Activated naive CD8-positive, alpha-beta T cell treated with anti-CD3 and anti-CD28 coated beads, Interleukin-2, amount 50 U/mL, for 24 hours (primary cell): ENCODE data around the gene NR2F1-AS1.

Experiments used
- ATAC-seq: fragments of 150-1000 bp; cut with Tn5 transposase; one replicate; pipeline ENCODE4 v1.10.0; 2021
- DNase-seq: peaks from one replicate; pipeline ENCODE4 v3.0.0; 2021
- H3K27ac Mint-ChIP-seq: one replicate; pipeline ENCODE4 v1.8.0; 2021; ENCODE audit warnings: mild to moderate bottlenecking, mixed read lengths
- H3K27me3 Mint-ChIP-seq: one replicate; pipeline ENCODE4 v1.8.0; 2021; ENCODE audit warnings: mixed read lengths
- H3K36me3 Mint-ChIP-seq: one replicate; pipeline ENCODE4 v1.8.0; 2021; ENCODE audit warnings: low read depth, mixed read lengths
- H3K4me1 Mint-ChIP-seq: one replicate; pipeline ENCODE4 v1.8.0; 2021; ENCODE audit warnings: mixed read lengths
- H3K4me3 Mint-ChIP-seq: one replicate; pipeline ENCODE4 v1.8.0; 2021; ENCODE audit warnings: mild to moderate bottlenecking, moderate library complexity, mixed read lengths
- H3K9me3 Mint-ChIP-seq: one replicate; pipeline ENCODE4 v1.8.0; 2021; ENCODE audit warnings: mixed read lengths

NR2F1-AS1 gene

DNA sequence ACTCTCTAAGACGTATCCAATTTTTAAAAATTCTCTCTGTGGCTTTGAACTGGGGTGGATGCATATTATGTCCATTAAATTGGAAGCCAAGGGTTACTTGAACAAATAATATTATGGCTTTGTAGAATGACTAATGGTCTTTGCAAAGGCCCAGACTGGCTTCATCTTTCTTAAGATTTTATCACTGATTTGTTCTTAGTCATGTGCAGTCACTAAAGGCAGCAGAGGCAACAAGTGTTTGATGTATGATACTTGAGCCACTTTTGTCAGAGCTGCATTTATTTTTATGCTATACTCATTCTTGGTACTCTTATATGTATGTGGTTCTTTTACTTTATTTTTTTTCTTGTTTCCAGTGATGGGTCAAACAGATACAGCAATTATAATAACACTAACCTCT is 152.2 kb downstream of the NR2F1-AS1 start:
- H3K27ac Mint-ChIP-seq = no peak overlapping the region
- no peak for ATAC-seq
- no peak overlapping the region for H3K4me3 Mint-ChIP-seq
- DNase-seq = no peak
- H3K4me1 Mint-ChIP-seq = no peaks in the 10 kb centered on the region
- no peaks in the 10 kb centered on the region for H3K9me3 Mint-ChIP-seq
- H3K27me3 Mint-ChIP-seq = peaks cover 2% of the 10 kb centered on the region
- no peaks in the 10 kb centered on the region for H3K36me3 Mint-ChIP-seq

DNA sequence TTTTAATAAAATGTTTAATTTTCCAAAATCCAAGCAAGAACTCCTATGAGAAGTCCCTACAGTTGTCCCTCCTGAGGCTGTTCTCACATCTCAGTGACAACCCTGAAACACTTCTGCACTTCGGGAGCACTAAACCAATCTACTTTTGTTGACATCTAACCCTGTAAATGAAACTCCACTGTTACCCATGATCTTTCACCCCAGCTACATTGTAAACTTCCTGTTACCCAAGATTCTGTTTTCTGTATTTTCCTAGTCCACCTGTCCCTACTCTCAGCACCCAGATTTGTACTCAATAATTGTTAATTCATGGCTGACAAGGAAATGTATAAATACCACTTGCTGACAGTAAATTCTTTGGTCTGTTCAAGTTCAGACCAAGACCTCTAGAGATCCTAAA is 153.7 kb downstream of the NR2F1-AS1 start:
- Mint-ChIP-seq H3K4me1 (no peaks in the 10 kb centered on the region), H3K4me3 (no peak overlapping the region), H3K27me3 (peaks cover 2% of the 10 kb centered on the region), H3K27ac (no peak overlapping the region), H3K9me3 (no peaks in the 10 kb centered on the region), H3K36me3 (no peaks in the 10 kb centered on the region)
- DNase-seq (no peak), ATAC-seq (no peak)

DNA sequence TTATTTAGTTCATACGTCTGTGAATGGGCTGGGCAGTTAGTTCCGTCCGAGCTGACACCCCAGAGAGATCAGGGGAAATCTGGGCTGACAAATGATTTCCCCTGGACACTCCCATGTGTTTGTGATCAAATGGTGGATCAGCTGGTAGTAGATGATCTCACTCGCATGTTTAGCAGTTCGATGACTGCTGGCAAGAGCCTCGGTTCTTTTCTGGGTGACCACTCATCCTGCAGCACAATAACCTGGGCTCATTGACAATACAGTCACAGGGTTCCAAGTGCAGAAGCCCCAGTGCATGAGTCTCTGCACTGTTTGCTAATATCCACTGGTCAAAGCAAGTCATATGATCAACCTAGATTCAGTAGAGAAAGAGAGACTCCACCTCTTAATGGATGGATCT is 155.9 kb downstream of the NR2F1-AS1 start:
- ATAC-seq (no peak), DNase-seq (no peak)
- Mint-ChIP-seq H3K27me3 (peaks cover 2% of the 10 kb centered on the region), H3K36me3 (no peaks in the 10 kb centered on the region), H3K27ac (no peak overlapping the region), H3K9me3 (no peaks in the 10 kb centered on the region), H3K4me3 (no peak overlapping the region), H3K4me1 (no peaks in the 10 kb centered on the region)

DNA sequence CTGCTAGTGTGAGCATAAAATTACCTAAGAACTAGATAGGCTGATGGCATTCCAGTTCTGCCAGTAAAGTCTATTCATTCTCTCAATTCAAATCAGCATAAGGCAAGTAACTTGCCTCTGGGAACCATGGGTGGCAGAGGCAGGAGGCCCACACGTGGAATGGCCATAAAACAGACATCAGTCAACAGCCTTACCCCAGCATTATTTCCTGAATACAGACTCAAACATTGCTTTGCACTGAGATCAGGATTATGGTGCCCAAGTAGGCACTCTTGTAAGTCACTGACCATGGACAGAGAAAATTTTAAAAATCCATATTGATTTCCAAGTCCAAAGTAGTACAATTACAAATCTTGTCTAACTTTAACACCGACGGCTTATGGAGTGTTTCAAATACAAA is 157.7 kb downstream of the NR2F1-AS1 start:
- peaks cover 2% of the 10 kb centered on the region for H3K27me3 Mint-ChIP-seq

DNA sequence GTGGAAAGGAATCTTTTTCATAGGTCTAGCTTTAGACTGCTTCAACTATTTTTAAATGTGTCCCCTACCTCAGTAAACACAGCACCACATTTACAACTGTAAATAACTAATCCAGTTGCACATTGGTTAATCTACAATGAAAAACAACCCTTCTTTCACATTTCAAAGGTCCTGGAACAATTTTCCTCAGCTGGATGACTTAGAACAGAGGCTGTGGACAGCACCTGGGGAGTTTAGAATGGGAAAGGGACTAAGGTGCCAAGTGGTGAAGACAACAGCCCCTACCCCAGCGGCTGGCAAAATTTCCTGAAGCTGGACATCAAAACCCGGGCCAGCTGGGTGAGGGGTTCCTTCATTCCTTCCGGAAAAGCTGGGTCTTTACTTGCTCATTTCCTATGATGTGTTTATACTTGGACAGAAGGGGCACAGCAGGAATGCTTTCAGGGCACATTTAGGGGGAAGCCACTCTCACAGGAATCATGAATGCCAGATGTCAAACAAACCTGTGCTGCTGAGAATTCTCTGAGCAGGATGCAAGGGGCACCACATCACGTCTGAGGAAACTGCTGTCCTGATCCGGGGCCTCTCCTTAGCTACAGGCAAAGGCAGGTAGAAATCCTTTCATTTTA is 158.3 kb downstream of the NR2F1-AS1 start:
- Mint-ChIP-seq H3K4me3 (no peak overlapping the region), H3K36me3 (no peaks in the 10 kb centered on the region), H3K27ac (no peak overlapping the region), H3K27me3 (peaks cover 2% of the 10 kb centered on the region), H3K9me3 (no peaks in the 10 kb centered on the region), H3K4me1 (no peaks in the 10 kb centered on the region)
- DNase-seq (no peak), ATAC-seq (no peak)

More for the DNA sequence above, 157.7 kb downstream of the NR2F1-AS1 start:
- ATAC-seq (no peak), DNase-seq (no peak)
- no peak overlapping the region for H3K27ac Mint-ChIP-seq
- H3K36me3 Mint-ChIP-seq = no peaks in the 10 kb centered on the region
- H3K4me1 Mint-ChIP-seq = no peaks in the 10 kb centered on the region
- H3K9me3 Mint-ChIP-seq = no peaks in the 10 kb centered on the region
- no peak overlapping the region for H3K4me3 Mint-ChIP-seq

DNA sequence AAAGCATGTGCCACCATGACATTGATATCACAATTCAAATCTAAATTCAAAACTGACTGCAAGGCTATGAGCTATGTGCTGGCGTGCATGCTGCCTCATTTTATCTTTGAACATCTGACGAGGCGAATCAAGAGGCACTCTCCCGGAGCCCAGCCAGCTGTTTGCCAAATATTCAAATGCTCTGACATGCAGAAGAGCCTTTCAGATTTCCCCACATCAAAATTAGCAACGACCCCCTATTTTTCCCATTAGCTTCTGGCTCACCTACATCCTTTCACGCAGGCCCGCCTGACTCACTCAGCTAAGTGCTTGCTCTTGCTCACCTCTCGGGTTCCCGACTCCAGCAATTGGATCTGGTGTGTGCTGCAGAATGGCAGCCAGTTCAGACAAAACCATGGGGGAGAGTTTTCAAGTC is 159.0 kb downstream of the NR2F1-AS1 start:
- ATAC-seq (no peak), DNase-seq (no peak)
- Mint-ChIP-seq H3K27me3 (peaks cover 2% of the 10 kb centered on the region), H3K4me3 (no peak overlapping the region), H3K27ac (no peak overlapping the region), H3K4me1 (no peaks in the 10 kb centered on the region), H3K36me3 (no peaks in the 10 kb centered on the region), H3K9me3 (no peaks in the 10 kb centered on the region)

DNA sequence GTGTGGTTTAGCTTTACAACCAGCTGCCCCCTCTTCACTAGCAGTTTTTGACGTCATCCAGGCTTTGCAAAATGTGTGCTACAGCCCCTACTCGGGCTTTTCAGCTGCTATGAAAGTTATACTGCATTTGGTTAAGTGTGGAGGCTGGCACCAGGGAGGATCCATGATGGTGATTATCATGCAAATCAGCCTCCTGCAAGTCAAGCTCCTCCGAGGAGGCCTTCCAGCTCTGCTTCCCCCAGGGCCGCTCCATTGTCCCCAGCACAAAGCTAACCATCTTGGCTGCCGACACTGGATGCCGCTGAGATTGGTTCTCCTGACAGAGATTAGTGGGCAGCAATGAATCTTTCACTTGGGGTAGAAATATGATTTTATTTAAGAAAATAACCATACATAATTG is 159.6 kb downstream of the NR2F1-AS1 start:
- H3K36me3 Mint-ChIP-seq = no peaks in the 10 kb centered on the region
- H3K4me3 Mint-ChIP-seq = no peak overlapping the region
- no peaks in the 10 kb centered on the region for H3K4me1 Mint-ChIP-seq
- H3K27ac Mint-ChIP-seq = no peak overlapping the region
- peaks cover 2% of the 10 kb centered on the region for H3K27me3 Mint-ChIP-seq
- no peaks in the 10 kb centered on the region for H3K9me3 Mint-ChIP-seq
- no peak for ATAC-seq
- no peak for DNase-seq

DNA sequence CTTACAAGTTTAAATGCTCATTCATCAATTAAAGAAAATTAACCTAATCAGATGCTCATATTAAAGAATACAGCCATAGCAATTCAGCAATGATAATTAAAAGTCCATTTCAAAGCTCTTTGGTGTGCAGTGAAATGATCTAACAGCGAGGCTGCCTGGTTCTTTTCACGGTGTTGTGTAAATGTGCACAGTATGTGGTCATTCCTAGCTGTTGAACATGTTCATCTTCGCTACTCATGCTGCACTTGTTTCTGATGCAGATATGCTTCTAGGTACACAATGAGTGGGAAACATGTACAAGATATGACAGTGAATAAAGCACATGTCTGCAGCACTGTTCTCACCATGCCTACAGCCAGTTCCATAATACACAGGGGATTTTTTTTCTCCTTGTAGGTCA is 163.5 kb downstream of the NR2F1-AS1 start:
- Mint-ChIP-seq H3K4me1 (no peaks in the 10 kb centered on the region), H3K4me3 (no peak overlapping the region), H3K27ac (no peak overlapping the region), H3K9me3 (no peaks in the 10 kb centered on the region), H3K36me3 (no peaks in the 10 kb centered on the region), H3K27me3 (peaks cover 2% of the 10 kb centered on the region)
- ATAC-seq = no peak
- no peak for DNase-seq

DNA sequence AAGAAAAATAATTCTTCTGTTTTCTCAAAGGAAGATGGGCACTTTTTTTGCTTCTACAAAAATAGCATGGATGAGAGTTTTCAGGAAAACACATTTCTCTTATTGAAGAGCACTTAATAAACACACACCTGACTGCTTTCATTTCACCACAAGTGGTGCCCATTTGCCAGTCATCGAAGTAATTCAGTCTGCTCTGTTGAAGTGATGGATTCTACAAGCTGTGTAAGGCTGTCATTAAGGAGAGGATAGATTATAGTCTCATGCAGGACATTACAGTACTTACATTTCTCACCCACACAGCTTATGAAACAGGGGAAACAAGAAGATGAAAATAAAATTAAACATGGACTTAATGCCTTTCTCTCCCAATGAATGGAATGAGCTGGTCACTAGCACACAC is 165.2 kb downstream of the NR2F1-AS1 start:
- peaks cover 2% of the 10 kb centered on the region for H3K27me3 Mint-ChIP-seq
- H3K9me3 Mint-ChIP-seq = no peaks in the 10 kb centered on the region

DNA sequence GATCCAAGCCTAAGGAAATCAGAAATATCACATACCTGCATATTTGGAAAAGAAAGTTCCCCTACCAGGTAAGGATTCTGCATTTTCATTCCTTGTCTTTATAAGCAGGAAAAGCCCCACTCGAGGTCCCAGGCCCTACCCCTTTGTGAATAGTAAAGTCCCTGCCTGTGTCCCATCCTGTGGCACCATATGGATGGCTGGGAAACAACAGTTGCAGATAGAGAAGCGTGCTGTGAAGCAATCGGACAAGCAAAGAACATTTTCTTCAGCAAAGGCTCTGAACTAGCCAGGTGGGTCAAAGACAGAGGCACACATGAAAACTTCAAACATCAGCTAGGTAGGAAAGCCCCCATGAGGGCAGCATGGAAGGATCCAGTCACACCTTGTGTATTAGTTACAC is 169.3 kb downstream of the NR2F1-AS1 start:
- no peaks in the 10 kb centered on the region for H3K4me1 Mint-ChIP-seq
- H3K36me3 Mint-ChIP-seq = no peaks in the 10 kb centered on the region
- peaks cover 2% of the 10 kb centered on the region for H3K27me3 Mint-ChIP-seq
- H3K9me3 Mint-ChIP-seq = no peaks in the 10 kb centered on the region
- no peak overlapping the region for H3K27ac Mint-ChIP-seq
- no peak overlapping the region for H3K4me3 Mint-ChIP-seq
- DNase-seq (no peak), ATAC-seq (no peak)

More for the DNA sequence above, 165.2 kb downstream of the NR2F1-AS1 start:
- ATAC-seq (no peak), DNase-seq (no peak)
- H3K4me1 Mint-ChIP-seq = no peaks in the 10 kb centered on the region
- H3K36me3 Mint-ChIP-seq = no peaks in the 10 kb centered on the region
- H3K4me3 Mint-ChIP-seq = no peak overlapping the region
- H3K27ac Mint-ChIP-seq = no peak overlapping the region

DNA sequence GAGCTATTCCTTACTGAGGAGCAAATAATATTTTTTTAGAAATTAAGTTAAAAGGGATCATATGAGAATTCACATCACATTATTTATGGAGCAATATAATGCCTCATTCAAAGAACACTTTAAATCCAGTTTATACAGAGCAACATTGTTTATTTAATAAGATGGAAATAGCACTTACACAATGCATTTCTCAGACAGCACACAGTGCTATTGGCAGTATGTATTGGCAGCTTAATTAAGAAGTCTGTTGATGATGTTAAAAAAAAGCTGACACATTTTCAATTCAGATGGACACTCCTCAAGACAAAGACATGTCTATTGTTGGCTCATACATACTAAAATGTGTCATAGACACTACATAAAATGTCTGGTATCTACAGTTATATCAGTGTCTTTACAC is 171.3 kb downstream of the NR2F1-AS1 start:
- DNase-seq = no peak
- no peak overlapping the region for H3K4me3 Mint-ChIP-seq
- H3K27me3 Mint-ChIP-seq = peaks cover 2% of the 10 kb centered on the region
- H3K4me1 Mint-ChIP-seq = no peaks in the 10 kb centered on the region
- no peak overlapping the region for H3K27ac Mint-ChIP-seq
- no peaks in the 10 kb centered on the region for H3K36me3 Mint-ChIP-seq
- H3K9me3 Mint-ChIP-seq = no peaks in the 10 kb centered on the region
- ATAC-seq = no peak

DNA sequence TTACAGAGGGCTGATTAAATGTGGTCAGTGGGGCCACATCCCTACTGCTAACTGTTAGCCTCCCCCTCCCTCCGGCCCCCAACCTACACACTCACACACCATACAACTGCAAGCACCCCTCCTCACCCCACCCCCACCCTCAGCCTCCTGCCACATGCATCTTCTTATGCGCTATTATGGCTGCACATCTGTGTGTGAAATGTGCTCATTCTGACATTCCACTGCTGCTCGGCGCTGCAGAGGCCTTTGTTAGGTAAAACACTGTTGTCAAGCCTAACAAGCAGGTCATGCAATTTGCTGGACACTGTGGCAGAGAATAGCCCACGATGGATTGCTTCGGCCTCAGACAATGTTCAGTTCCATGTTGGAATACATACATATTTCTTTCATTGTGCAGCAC is 173.6 kb downstream of the NR2F1-AS1 start:
- ATAC-seq = no peak

DNA sequence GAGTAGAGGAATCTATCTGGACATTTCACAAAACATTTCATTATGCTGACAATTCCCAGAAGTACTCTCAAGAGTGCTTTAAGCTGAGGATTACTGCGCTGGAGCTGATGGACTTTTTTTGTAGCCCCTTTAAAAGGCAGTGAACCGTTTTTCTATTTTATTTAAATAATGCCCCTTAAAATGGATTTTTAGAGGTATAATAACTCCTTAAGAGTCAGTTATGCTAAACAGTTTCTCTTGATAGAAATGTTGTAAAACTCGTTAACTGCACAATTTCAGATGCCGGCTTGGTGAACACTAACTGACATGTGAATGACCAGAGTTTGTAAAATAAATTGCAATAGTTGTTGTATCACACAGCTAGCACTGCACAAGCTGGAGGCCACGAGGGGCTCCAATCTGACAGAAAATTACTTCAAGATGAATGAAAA is 174.0 kb downstream of the NR2F1-AS1 start:
- no peaks in the 10 kb centered on the region for H3K36me3 Mint-ChIP-seq
- ATAC-seq (no peak), DNase-seq (no peak)
- H3K27ac Mint-ChIP-seq = no peak overlapping the region
- H3K4me1 Mint-ChIP-seq = no peaks in the 10 kb centered on the region
- no peak overlapping the region for H3K4me3 Mint-ChIP-seq
- H3K27me3 Mint-ChIP-seq = no peaks in the 10 kb centered on the region
- H3K9me3 Mint-ChIP-seq = no peaks in the 10 kb centered on the region

More for the DNA sequence above, 173.6 kb downstream of the NR2F1-AS1 start:
- Mint-ChIP-seq H3K4me3 (no peak overlapping the region), H3K9me3 (no peaks in the 10 kb centered on the region), H3K4me1 (no peaks in the 10 kb centered on the region), H3K27ac (no peak overlapping the region), H3K27me3 (no peaks in the 10 kb centered on the region), H3K36me3 (no peaks in the 10 kb centered on the region)
- DNase-seq = no peak

DNA sequence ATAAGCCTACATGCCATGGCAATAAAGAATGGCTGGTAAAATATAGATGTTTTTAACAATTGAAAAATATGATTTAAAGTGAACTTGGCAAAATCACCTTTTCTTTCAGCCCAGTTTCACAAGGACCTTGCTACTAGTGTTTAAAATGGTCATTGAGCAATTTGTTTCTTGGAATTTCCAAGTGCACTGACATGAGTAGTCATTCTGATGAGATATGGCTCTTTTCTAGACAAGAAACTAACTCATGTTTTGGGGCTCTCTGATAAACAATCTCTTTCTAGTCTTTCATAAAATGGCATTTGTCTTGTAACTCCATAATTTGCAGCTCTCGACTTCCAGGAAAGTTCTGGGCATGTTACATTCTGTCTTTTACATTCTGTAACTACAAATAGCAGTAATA is 176.8 kb downstream of the NR2F1-AS1 start:
- H3K27me3 Mint-ChIP-seq = peaks cover 1% of the 10 kb centered on the region
- no peaks in the 10 kb centered on the region for H3K36me3 Mint-ChIP-seq
- no peak for DNase-seq
- no peaks in the 10 kb centered on the region for H3K4me1 Mint-ChIP-seq
- no peaks in the 10 kb centered on the region for H3K9me3 Mint-ChIP-seq
- no peak overlapping the region for H3K4me3 Mint-ChIP-seq
- no peak overlapping the region for H3K27ac Mint-ChIP-seq
- no peak for ATAC-seq

DNA sequence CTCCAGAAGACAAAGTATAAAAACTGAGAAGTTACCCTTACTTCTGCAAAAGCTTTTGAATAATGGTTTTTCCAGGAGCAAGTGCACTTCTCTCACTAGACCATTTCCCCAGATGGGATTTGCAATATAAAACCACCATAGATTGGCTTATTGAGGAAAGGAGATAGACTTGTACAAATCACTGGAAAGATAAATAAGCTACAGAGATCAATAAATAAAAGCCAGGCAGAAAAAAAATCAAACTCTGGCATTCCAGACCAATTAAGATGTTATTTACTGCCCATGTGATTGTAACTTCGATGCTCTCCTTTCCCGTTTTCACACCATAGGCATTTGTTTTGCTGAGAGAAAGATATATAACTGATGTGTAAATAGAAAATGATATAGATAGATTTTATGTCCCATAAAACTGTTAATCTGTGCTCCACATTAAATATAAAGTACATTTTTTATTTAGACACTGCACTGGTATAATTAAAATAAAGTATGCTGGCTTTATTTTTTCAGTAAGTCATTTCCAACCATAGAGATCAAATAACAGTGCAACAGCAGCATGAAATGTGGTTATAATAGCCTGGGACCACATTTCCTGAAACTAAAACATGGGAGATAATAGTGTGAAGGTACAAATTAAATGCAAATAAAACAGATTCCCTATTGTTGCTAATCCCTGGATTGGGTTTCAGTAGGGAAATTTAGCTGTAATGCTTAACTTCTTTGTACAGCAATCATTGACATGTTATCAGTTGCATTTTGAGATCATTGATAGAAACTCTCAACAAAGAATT is 177.7 kb downstream of the NR2F1-AS1 start:
- Mint-ChIP-seq H3K9me3 (no peaks in the 10 kb centered on the region), H3K27me3 (peaks cover 1% of the 10 kb centered on the region), H3K4me3 (no peak overlapping the region), H3K36me3 (no peaks in the 10 kb centered on the region), H3K4me1 (no peaks in the 10 kb centered on the region), H3K27ac (no peak overlapping the region)
- ATAC-seq (no peak), DNase-seq (no peak)
